ENCODE data around the gene MUC5AC.

DNA sequence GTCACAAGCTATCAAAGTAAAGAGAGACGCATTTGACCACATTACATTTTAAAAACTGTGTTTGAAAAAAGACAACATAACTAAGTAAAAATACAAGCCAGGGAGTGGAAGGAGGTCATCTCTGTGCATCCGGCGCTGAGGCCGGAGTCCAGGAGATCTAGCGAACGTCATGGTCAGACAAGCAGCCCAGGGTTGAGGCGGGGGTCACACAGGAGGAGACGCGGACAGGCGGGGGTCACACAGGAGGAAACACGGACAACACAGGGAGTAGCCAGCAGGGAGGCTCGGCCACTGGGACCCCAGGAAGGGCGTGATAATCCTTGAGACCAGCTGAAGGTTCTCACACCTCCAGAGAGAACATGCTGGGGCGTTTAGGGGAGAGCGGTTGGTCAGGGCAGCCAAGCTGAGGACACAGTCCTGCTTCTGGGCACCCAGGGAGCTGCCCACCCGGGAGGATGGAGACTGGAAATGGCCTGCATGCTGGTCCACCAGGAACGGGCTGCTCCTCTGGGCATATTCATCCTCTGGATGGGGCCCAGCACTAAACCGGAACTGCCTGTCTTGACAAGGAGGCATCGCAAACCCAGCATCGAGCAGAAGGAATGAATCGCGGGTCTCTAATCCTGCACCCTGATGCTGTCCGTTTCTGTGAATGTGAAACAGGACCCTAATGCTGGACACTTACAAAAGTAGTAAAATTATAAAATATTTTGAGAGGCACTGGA, 40.9 kb upstream of the MUC5AC start:
- TF ChIP-seq, protein P1, sequence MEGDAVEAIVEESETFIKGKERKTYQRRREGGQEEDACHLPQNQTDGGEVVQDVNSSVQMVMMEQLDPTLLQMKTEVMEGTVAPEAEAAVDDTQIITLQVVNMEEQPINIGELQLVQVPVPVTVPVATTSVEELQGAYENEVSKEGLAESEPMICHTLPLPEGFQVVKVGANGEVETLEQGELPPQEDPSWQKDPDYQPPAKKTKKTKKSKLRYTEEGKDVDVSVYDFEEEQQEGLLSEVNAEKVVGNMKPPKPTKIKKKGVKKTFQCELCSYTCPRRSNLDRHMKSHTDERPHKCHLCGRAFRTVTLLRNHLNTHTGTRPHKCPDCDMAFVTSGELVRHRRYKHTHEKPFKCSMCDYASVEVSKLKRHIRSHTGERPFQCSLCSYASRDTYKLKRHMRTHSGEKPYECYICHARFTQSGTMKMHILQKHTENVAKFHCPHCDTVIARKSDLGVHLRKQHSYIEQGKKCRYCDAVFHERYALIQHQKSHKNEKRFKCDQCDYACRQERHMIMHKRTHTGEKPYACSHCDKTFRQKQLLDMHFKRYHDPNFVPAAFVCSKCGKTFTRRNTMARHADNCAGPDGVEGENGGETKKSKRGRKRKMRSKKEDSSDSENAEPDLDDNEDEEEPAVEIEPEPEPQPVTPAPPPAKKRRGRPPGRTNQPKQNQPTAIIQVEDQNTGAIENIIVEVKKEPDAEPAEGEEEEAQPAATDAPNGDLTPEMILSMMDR (conservative IDR thresholded peaks at IDR 0.05; ENCODE audit: low read depth, low read length) = no peak
- no peak for TF ChIP-seq EZH2 (IDR thresholded peaks at IDR 0.05; ENCODE audit: borderline replicate concordance, low read depth, low read length, poor library complexity, severe bottlenecking)
